Limb (tissue), 2 donors: ENCODE measurements around the gene ADAMTS10.
A peak's percentile ranks its signal among the peaks of the same experiment; 100 is the strongest.
"Not testable (repeated sequence)": the region's sequence is repeated elsewhere in the genome, so short reads cannot be mapped to it uniquely, and the experiment has no call there.

Source experiments
- DNase-seq, 2 donors: peaks; one replicate each; pipeline ENCODE4 v3.0.0-alpha.2; 2016; ENCODE audit errors: extremely low spot score in 2 of 2

Gene ADAMTS10

DNA sequence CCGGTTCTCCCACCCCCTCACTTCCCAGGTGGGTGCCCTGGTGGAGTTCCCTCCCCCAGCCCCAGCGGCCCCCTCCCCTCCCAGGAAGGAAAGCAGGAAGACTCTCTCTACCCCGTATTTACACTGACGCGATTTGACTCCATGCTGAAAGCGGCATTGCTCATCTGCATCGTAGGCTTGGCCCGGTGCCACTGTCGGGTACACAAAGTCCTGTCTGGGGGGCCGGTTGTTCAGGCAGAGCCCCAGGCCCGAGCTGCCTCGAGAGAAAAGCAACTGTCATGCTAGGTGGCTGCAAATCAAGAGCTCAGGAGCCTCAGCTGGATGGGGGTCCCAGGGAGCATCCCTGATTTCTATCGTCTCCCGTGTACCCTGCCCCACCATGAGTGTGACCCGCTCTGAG lies 14.9 kb downstream of the ADAMTS10 start:
- no peak for DNase-seq

DNA sequence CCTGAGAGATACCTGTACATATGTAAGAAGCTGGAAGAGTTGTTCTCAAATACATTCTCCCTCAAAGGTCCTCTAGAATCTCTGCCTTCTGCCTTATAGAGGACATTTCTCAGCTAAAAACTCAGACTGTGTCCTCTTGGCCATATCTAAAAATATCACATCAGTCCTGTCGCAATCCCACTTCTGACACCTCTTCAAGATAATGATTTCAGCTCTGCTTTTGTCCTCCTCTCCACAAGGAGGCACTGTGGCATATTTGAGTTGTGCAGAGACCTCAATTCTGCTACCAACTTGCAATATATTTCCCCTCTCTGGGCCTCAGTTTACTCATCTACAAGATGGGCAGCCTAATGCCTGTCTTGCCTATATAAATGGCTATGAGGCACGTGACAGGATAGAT lies 16.6 kb downstream of the ADAMTS10 start:
- no peak for DNase-seq

DNA sequence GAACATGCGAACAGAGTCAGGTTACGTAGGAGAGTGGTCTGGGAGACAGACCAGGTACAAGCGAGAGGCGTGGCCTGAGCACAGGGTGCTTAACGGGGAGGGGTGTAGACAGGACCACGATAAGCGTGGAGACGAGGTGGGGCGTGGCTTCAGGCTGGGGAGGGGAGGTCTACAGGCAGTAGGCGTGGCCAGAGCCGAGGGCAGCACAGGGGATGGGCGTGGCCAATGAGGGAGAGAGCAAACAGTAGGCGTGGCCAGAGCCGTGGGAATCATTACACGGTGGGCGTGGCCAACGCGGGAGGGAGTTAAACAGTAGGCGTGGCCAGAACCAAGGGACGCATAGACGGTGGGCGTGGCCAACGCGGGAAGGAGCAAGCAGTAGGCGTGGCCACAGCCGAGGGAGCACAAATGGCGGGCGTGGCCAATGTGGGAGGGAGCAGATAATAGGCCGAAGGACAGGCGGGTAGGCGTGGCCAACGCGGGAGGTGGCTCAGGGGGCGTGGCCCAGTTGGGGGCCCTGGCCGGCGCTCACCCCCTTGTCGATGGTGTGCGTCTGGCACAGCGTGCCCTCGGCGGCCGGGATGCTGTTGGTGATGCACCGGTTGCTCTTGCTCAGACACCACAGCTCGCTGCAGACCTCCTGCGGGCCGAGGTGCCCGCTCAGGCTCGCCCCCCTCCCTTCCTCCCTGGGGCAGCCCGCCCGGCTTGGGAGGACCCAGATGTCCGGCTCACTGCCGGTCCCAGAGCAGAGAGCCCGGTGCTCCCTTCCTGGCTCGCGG lies 18.1 kb downstream of the ADAMTS10 start:
- peak; percentile 94 to 97 for DNase-seq

GRCh38 chr19:8589177-8589714 lies 21.3 kb downstream of the ADAMTS10 start:
- no peak for DNase-seq

GRCh38 chr19:8585894-8586750 lies 24.4 kb downstream of the ADAMTS10 start:
- DNase-seq = peak in 1 of 2 donors; percentile 67

- no peak for DNase-seq
Measured at GRCh38 chr19:8584965-8585893, 25.3 kb downstream of the ADAMTS10 start.

- DNase-seq = peak; percentile 84 to 92
Measured at GRCh38 chr19:8580710-8581281, 29.7 kb downstream of the ADAMTS10 start.

DNA sequence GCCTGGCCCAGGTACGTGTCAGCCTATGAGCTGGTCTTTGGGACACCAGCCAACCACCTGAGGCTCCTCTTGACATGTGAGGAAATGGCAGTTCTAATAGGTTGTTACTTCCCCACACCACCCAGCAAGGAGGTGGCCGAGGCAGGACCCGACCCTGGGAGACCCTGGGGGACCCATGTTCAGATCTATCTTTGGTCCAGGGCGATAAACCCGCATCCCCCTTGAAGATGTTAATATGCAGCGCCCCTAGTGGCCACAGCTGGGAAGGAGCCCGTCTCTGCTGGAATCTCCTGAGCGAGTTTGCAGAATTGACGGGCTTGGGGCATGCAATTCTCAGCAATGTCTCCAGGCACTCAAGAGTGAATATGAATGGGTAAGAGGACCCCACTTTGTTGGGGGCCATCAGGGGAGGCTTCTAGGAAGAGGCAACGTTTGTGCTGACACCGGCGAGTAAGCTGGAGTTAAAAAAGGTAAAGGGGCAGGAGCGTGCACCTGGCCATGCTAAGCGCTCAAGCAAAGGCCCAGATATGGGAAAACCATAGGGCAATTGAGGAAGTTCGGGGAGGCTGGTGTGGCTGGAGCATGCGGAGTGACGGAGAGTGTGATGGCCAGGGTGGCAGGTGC lies 31.8 kb downstream of the ADAMTS10 start:
- peak; percentile 62 to 85 for DNase-seq

GRCh38 chr19:8577741-8578140 lies 32.8 kb downstream of the ADAMTS10 start:
- no peak for DNase-seq

DNA sequence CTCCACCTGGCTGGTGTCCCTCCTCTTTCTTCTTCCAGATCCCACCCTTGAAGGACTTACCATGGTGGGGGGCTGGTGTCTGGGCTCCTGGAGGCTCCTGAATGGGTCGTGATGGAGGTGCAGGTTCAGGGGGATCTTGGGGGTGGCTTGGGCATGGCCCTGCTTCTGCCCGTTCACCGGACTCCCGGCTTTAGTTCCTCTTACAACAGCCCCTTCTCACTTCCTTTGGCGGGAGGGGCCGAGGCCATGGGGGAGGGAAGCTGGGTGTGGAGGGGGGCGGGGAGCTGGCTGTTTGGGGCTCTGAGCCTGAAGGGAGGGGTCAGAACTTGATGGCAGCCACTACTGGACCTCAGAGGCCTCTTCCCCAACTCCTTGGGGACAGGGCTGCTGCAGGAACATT lies 33.3 kb downstream of the ADAMTS10 start, which contains the start of gene MYO1F:
Gene MYO1F, minus strand, starts transcription at position 196 of the 400 bp plus-strand sequence. Its CDS starts 133 bp downstream, at position 63.
- DNase-seq = no peak

DNA sequence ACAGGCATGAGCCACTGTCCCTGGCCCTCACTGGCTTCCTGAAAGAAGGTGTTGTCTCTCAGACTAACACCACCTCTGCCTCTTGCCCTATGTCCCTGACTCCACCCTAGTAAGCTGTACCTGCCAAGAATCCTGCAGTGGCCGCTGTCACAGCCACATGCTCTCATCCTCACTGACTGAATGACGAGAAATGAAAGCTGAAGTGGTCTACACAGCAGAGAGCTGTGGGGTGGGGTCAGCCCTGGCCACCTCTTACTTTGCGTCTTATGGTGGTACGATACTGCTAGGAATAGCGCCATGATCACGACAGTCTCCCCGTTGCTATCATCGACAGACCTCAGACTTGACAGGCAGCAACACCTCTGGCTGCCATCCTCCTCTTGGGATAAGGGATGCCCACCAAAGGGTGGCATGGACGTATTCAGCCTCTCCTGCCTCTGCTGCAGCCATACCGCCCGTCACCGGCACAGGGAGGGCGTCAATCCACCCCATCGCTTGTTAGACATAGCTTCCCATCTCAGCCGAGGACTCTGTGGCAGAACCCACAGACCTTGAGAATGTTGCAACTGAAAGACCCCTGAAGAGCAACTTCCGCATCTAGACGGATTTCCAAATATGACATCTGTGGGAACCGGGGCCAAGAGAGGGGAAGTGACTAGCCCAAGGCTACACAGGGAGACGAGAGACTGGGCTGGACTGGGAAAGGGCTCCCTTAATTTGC lies 34.1 kb downstream of the ADAMTS10 start:
- no peak for DNase-seq

DNA sequence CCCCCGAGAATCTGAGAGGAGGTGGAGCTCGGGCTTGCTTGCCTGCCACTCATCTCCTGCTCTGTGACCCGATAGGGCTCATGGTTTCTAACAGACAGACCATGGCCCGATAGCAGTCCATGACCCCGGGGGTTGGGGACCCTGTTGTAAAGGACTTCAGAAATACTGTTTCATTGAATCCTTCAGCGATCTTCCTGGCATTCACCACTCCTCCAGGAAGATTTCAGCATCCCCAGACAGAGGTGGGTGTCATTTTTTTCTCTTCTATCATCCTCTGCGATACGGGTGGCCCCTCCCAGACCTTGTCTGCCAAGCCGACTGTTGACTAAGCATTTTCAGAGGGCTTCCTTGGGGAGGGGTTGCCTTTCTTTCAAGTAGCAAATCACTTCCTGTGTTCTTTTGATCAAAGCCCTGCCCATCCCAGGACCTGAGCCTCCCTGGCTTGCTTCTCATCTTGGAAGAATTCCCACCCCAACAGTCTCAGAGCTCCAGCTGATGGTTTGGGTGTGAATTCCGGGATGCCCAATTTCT lies 35.0 kb downstream of the ADAMTS10 start:
- no peak for DNase-seq

- DNase-seq = not testable (repeated sequence)
Measured at GRCh38 chr19:8574619-8574922, 35.9 kb downstream of the ADAMTS10 start.

DNA sequence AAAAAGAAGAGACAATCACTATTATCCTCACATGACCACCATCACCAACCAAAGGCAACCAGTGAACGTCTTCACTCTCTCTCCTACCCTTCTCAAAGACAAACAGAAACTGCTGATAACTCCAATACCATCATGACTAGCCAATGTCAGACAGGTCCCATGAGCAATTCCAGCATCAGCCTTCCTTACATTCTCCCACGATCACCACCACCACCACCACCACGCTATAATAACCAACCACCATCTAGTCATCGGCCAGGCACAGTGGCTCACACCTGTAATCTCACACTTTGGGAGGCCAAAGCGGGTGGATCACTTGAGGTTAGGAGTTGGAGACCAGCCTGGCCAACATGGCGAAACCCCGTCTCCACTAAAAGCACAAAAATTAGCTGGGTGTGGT lies 37.2 kb downstream of the ADAMTS10 start:
- DNase-seq = no peak

GRCh38 chr19:8571006-8571411 lies 39.5 kb downstream of the ADAMTS10 start:
- no peak for DNase-seq

DNA sequence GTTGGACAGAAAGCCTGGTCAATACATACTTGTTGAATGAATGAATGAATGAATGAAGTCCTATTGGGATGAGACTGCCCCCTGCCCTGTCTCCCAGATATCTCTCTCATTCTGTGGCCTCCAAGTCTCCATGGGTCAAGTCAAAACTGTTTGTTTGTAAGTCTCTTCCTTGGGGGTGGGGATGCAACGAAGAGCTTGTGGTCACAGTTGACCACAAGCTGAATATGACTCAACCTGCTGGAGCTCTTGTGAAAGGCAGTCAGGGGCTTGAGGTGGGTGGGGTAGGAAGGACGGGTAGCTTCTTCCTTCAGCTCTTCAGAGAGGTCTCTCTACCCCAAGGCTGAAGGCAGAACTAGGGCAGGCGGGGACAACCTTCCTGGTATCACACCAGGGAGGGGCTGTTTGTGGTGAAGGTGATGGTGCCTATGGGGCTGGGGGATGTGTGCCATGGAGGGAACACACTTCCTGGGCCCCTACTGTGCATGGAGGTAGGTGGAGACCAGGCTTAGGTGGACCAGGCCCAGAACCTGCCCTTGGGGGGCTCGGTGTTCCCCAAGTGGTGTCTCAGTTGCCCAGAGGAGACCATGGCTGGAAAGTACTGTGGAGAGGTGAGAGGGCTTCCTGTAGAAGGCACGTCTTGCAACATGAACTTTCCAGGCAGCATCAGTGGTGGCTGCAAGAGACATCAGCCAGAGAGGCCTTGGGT lies 41.3 kb downstream of the ADAMTS10 start:
- DNase-seq = no peak

DNA sequence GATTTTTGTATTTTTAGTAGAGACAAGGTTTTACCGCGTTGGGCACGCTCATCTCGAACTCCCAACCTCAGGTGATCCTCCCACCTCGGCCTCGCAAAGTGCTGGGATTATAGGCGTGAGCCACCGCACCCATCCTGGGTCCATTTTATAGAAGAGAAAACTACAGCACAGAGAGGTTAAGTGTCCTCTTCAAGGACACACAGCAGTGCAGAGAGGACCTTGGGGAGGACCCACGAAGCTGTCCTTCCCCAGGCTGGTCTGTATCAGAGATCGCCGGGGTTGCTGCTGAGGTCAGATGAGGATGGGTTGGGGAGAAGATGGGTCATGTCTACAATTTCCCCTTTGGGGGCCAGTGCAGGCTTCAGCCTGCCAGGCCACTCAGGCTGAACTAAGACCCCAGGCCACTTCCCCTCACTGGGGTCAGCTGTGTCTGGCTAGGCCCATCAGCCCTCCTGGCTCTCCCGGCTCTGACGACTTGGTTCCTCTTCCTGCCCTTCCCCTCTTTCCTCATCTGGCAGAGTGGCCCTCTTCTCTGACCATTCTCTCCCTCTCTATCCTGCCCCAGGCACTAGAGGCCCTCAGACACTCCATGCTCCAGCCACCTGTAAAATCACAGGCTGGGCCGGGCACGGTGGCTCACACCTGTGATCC lies 42.9 kb downstream of the ADAMTS10 start:
- no peak for DNase-seq

GRCh38 chr19:8566855-8567254 lies 43.7 kb downstream of the ADAMTS10 start:
- DNase-seq = no peak
